Body of pancreas (tissue), 4 donors: ENCODE results near the gene RGMA.

ENCODE experiments used
- CTCF ChIP-seq, 7 experiments: fragments of 450-650 bp in 4 of 7; fragments of 200-600 bp in 3 of 7; sonication (generic) in 3 of 7; IDR thresholded peaks; one replicate each; pipeline ENCODE4 v1.5.1; 2016 to 2019; ENCODE audit warnings: antibody characterized with exemption in 7 of 7
- POLR2A ChIP-seq, 3 donors: fragments of 450-650 bp; IDR thresholded peaks; one replicate each; pipeline ENCODE4 v1.6.1; 2016; ENCODE audit warnings: antibody characterized with exemption in 3 of 3, mild to moderate bottlenecking in 2 of 3

- TF ChIP-seq CTCF (IDR thresholded peaks at IDR 0.05) (no peak), POLR2A (IDR thresholded peaks at IDR 0.05) (no peak)
Measured at GRCh38 chr15:93024716-93025624, 64.0 kb downstream of the RGMA start.
